Type B pancreatic cell (in vitro differentiated cells): ENCODE results near the gene SH3RF3. TPM values are rescaled to one million over a fixed set of nuclear protein-coding genes. Genes with fewer than 3 reads are reported as not detected.

Experiments used
- DNase-seq: peaks from one replicate; pipeline ENCODE4 v3.0.0; 2021; ENCODE audit warnings: mixed read lengths; ENCODE audit not compliant: unreplicated experiment; ENCODE audit errors: extremely low spot score
- H3K27ac Mint-ChIP-seq: 2 replicates; pipeline ENCODE4 v1.8.0; 2021; ENCODE audit warnings: mild to moderate bottlenecking, mixed read lengths
- H3K27me3 Mint-ChIP-seq: 2 replicates; pipeline ENCODE4 v1.8.0; 2021; ENCODE audit warnings: mixed read lengths
- H3K36me3 Mint-ChIP-seq: 2 replicates; pipeline ENCODE4 v1.8.0; 2021; ENCODE audit warnings: mixed read lengths
- H3K4me1 Mint-ChIP-seq: one replicate; pipeline ENCODE4 v1.8.0; 2021; ENCODE audit warnings: mixed read lengths; ENCODE audit not compliant: unreplicated experiment
- H3K4me3 Mint-ChIP-seq: 2 replicates; pipeline ENCODE4 v1.8.0; 2021; ENCODE audit warnings: mild to moderate bottlenecking, mixed read lengths
- H3K9me3 Mint-ChIP-seq: 2 replicates; pipeline ENCODE4 v1.8.0; 2021; ENCODE audit warnings: mixed read lengths
- CTCF ChIP-seq: fragments of 200-600 bp; sonication (generic); conservative IDR thresholded peaks from 2 replicates; pipeline ENCODE4 v1.5.0; 2021; ENCODE audit warnings: antibody characterized with exemption, mild to moderate bottlenecking
- total RNA-seq: library from RNA; stranded (reverse); gene quantifications from 2 replicates; pipeline ENCODE4 v1.2.1, GENCODE V29; 2021; ENCODE audit warnings: low replicate concordance

Gene SH3RF3
- total RNA-seq, 1 donor from 2014 or later = 13.9 TPM

- H3K4me1 Mint-ChIP-seq = peaks cover 12% of the 10 kb centered on the region
- H3K36me3 Mint-ChIP-seq = no peaks in the 10 kb centered on the region
- H3K4me3 Mint-ChIP-seq = no peak overlapping the region
- no peak for TF ChIP-seq CTCF
- no peak overlapping the region for H3K27ac Mint-ChIP-seq
- DNase-seq = no peak
- H3K27me3 Mint-ChIP-seq = peaks cover 18% of the 10 kb centered on the region
- no peaks in the 10 kb centered on the region for H3K9me3 Mint-ChIP-seq
Observed at GRCh38 chr2:109230941-109231420, 102.0 kb downstream of the SH3RF3 start.

- Mint-ChIP-seq H3K36me3 (no peaks in the 10 kb centered on the region), H3K4me1 (peaks cover 16% of the 10 kb centered on the region), H3K9me3 (no peaks in the 10 kb centered on the region), H3K27me3 (peaks cover 18% of the 10 kb centered on the region), H3K4me3 (no peak overlapping the region), H3K27ac (no peak overlapping the region)
- TF ChIP-seq CTCF = no peak
- no peak for DNase-seq
Observed at GRCh38 chr2:109231428-109231827, 102.4 kb downstream of the SH3RF3 start.

- Mint-ChIP-seq H3K36me3 (no peaks in the 10 kb centered on the region), H3K4me3 (no peak overlapping the region), H3K4me1 (peaks cover 24% of the 10 kb centered on the region), H3K9me3 (no peaks in the 10 kb centered on the region), H3K27ac (no peak overlapping the region), H3K27me3 (peaks cover 18% of the 10 kb centered on the region)
- DNase-seq = no peak
- TF ChIP-seq CTCF = no peak
Observed at GRCh38 chr2:109231996-109232705, 103.1 kb downstream of the SH3RF3 start.

GRCh38 chr2:109232909-109233308 lies 103.9 kb downstream of the SH3RF3 start:
- Mint-ChIP-seq H3K4me1 (peaks cover 29% of the 10 kb centered on the region), H3K4me3 (no peak overlapping the region), H3K27me3 (peaks cover 18% of the 10 kb centered on the region), H3K36me3 (no peaks in the 10 kb centered on the region), H3K9me3 (no peaks in the 10 kb centered on the region), H3K27ac (no peak overlapping the region)
- no peak for TF ChIP-seq CTCF
- DNase-seq = no peak

GRCh38 chr2:109233643-109234042 lies 104.6 kb downstream of the SH3RF3 start:
- Mint-ChIP-seq H3K9me3 (no peaks in the 10 kb centered on the region), H3K27ac (no peak overlapping the region), H3K4me1 (peaks cover 33% of the 10 kb centered on the region), H3K27me3 (peaks cover 18% of the 10 kb centered on the region), H3K36me3 (no peaks in the 10 kb centered on the region), H3K4me3 (no peak overlapping the region)
- DNase-seq = no peak
- no peak for TF ChIP-seq CTCF
